Measurements from ENCODE around the gene PLEKHJ1.

DNA sequence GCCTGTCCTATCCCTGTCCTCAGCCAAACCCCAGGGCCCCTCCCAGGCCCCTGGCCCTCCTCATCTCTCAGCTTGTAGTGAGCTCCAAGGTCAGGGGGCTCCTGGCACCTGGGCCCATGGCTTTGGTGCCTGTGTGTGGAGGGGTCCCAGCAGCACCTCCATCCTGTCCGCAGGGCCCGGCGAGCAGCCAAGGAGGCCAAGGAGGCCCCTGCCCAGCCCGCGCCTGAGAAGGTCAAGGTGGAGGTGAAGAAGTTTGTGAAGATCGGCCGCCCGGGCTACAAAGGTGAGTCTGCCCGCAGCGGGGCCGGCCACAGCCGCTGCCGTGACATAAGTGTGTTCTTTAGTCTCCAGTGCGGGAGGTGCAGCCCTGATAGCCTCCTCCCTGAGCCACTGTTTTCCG lies 9.1 kb upstream of the PLEKHJ1 start:
- TF ChIP-seq, protein P1, sequence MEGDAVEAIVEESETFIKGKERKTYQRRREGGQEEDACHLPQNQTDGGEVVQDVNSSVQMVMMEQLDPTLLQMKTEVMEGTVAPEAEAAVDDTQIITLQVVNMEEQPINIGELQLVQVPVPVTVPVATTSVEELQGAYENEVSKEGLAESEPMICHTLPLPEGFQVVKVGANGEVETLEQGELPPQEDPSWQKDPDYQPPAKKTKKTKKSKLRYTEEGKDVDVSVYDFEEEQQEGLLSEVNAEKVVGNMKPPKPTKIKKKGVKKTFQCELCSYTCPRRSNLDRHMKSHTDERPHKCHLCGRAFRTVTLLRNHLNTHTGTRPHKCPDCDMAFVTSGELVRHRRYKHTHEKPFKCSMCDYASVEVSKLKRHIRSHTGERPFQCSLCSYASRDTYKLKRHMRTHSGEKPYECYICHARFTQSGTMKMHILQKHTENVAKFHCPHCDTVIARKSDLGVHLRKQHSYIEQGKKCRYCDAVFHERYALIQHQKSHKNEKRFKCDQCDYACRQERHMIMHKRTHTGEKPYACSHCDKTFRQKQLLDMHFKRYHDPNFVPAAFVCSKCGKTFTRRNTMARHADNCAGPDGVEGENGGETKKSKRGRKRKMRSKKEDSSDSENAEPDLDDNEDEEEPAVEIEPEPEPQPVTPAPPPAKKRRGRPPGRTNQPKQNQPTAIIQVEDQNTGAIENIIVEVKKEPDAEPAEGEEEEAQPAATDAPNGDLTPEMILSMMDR (IDR thresholded peaks at IDR 0.05; ENCODE audit: control extremely low read depth in 1 of 3, insufficient read depth in 1 of 3, low read depth in 1 of 3, low read length in 3 of 3), result no peak
- no peak for TF ChIP-seq CEBPB (IDR thresholded peaks at IDR 0.05; ENCODE audit: low read depth, low read length)
- TF ChIP-seq CREB1 (IDR thresholded peaks at IDR 0.05), result no peak
- TF ChIP-seq ZNF274 (IDR thresholded peaks at IDR 0.05; ENCODE audit: borderline replicate concordance, extremely low read depth, low read length), result no peak
- no peak for TF ChIP-seq EP300 (IDR thresholded peaks at IDR 0.05; ENCODE audit: borderline replicate concordance in 1 of 2, low read depth in 2 of 2, low read length in 2 of 2)
- no peak for TF ChIP-seq SIN3A (conservative IDR thresholded peaks at IDR 0.05 in 1 of 2, IDR thresholded peaks at IDR 0.05 in 1 of 2; ENCODE audit: low read depth in 1 of 2, low read length in 2 of 2)
- no peak for TF ChIP-seq YY1 (IDR thresholded peaks at IDR 0.05; ENCODE audit: low read depth, low read length)
